SH-SY5Y (cell line): ENCODE data around the gene HOXA3.

Experiments
- GATA2 ChIP-seq: IDR thresholded peaks from 2 replicates; pipeline ENCODE4 v1.6.1; 2011; ENCODE audit warnings: mild to moderate bottlenecking, low read depth, low read length
- GATA3 ChIP-seq: IDR thresholded peaks from 2 replicates; pipeline ENCODE4 v1.6.1; 2011; ENCODE audit warnings: low read depth, mild to moderate bottlenecking, low read length, moderate library complexity

DNA sequence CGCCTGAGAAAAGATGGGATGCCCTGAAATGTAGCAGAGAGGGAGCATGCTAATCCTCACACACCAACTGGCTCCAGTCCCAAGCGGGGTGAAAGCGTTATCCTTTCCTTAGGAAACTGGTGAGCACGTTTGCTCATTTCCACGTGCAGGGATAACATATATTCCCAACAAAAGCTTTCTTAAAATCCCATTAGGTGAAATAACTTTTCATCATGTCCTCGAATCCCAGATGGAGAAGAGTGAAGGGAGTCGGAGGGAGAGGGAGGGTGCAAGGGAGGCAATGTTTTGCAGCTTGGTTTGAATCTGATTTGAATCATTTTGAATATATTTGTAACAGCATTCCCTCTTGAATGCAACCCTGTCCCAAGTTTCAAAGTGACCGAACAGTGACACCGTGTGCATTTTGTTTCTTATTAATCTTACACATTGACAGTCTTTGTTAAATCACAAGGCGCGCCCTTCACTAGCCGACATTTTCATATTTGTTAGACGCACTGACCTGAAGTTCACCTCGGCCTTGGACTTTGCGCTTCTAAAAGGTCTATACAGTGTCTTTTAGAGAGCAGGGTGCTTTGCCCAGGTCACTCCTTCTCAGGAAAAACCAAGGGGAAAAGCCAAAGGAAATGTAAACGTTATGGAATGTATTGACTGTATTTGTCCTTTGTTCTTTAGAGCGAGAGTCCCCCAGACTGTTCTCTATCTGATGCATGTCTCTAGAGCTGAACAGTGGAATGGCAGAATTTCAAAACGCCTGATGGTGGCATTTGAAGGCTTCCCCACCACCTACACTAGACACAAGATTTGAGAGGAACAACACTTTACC, 18.8 kb downstream of the HOXA3 start:
- TF ChIP-seq GATA2 = no peak
- TF ChIP-seq GATA3 = no peak
